ENCODE results near the gene SLC22A23.

GRCh38 chr6:3368685-3369084 lies 88.2 kb downstream of the SLC22A23 start:
- no peak for TF ChIP-seq CTCF (IDR thresholded peaks at IDR 0.05; ENCODE audit: low read depth, low read length)
- TF ChIP-seq EZH2phosphoT487 (IDR thresholded peaks at IDR 0.05; ENCODE audit: low read depth), result no peak

All from OCI-LY3 (cell line).